Neuronal stem cell (in vitro differentiated cells): ENCODE data around the gene PRRX2.

Experiments used
- DNase-seq: peaks from one replicate; pipeline ENCODE4 v3.0.0-alpha.2; 2013; ENCODE audit warnings: low spot score
- H2AFZ ChIP-seq: one replicate; pipeline ENCODE4 v1.6.1; 2013; ENCODE audit warnings: mild to moderate bottlenecking, low read length, inconsistent platforms
- H2AK5ac ChIP-seq: 2 replicates; pipeline ENCODE4 v1.6.1; 2013; ENCODE audit warnings: low read depth, mild to moderate bottlenecking, inconsistent platforms, low read length, moderate library complexity, mixed read lengths
- H2BK120ac ChIP-seq: 2 replicates; pipeline ENCODE4 v1.6.1; 2013; ENCODE audit warnings: low read depth, mild to moderate bottlenecking, inconsistent platforms, low read length, moderate library complexity, mixed read lengths
- H2BK12ac ChIP-seq: one replicate; pipeline ENCODE4 v1.6.1; 2013; ENCODE audit warnings: low read length, inconsistent platforms
- H2BK15ac ChIP-seq: 2 replicates; pipeline ENCODE4 v1.6.1; 2013; ENCODE audit warnings: mild to moderate bottlenecking, low read length, inconsistent platforms, mixed read lengths
- H2BK5ac ChIP-seq: one replicate; pipeline ENCODE4 v1.6.1; 2013; ENCODE audit warnings: inconsistent platforms, mild to moderate bottlenecking, low read length, moderate library complexity
- H3K14ac ChIP-seq: one replicate; pipeline ENCODE4 v1.6.1; 2013; ENCODE audit warnings: low read length, inconsistent platforms
- H3K18ac ChIP-seq: 2 replicates; pipeline ENCODE4 v1.6.1; 2013; ENCODE audit warnings: low read length, inconsistent platforms
- H3K23ac ChIP-seq: 2 replicates; pipeline ENCODE4 v1.6.1; 2013; ENCODE audit warnings: low read depth, mild to moderate bottlenecking, mixed read lengths, low read length, inconsistent platforms; ENCODE audit not compliant: poor library complexity
- H3K27ac ChIP-seq: replicated peaks from 3 replicates; pipeline ENCODE4 v1.5.1; 2013; ENCODE audit warnings: low read length, inconsistent platforms
- H3K27me3 ChIP-seq, 3 experiments: 2 replicates each; pipeline ENCODE4 v1.6.1; 2013; ENCODE audit warnings: low read length in 3 of 3, mild to moderate bottlenecking in 2 of 3, inconsistent platforms in 1 of 3, low read depth in 1 of 3, mixed read lengths in 1 of 3, moderate library complexity in 1 of 3; ENCODE audit not compliant: control insufficient read depth in 3 of 3, insufficient read depth in 3 of 3
- H3K36me3 ChIP-seq, 2 donors: replicated peaks in 1 of 2; 2 replicates each; pipeline ENCODE4 v1.6.1; 2013; ENCODE audit warnings: low read length in 2 of 2; ENCODE audit not compliant: control insufficient read depth in 2 of 2, insufficient read depth in 2 of 2
- H3K4ac ChIP-seq: 2 replicates; pipeline ENCODE4 v1.6.1; 2013; ENCODE audit warnings: inconsistent platforms, mild to moderate bottlenecking, low read length, moderate library complexity
- H3K4me1 ChIP-seq, 2 donors: 1 replicate in 1 of 2; 2 replicates in 1 of 2; pipeline ENCODE4 v1.6.1; 2013; ENCODE audit warnings: low read length in 2 of 2, low read depth in 1 of 2; ENCODE audit not compliant: control insufficient read depth in 2 of 2, insufficient read depth in 1 of 2
- H3K4me2 ChIP-seq: one replicate; pipeline ENCODE4 v1.6.1; 2013; ENCODE audit warnings: mild to moderate bottlenecking, low read length, inconsistent platforms; ENCODE audit not compliant: insufficient read depth, poor library complexity, severe bottlenecking
- H3K4me3 ChIP-seq, 2 donors: 2 replicates each; pipeline ENCODE4 v1.5.1; 2013; ENCODE audit warnings: low read length in 2 of 2, mild to moderate bottlenecking in 2 of 2, inconsistent platforms in 1 of 2, moderate library complexity in 1 of 2
- H3K79me1 ChIP-seq: one replicate; pipeline ENCODE4 v1.6.1; 2013; ENCODE audit warnings: low read depth, mild to moderate bottlenecking, inconsistent platforms, low read length, moderate library complexity
- H3K9ac ChIP-seq: one replicate; pipeline ENCODE4 v1.6.1; 2013; ENCODE audit warnings: mild to moderate bottlenecking, low read depth, low read length, inconsistent platforms; ENCODE audit not compliant: poor library complexity
- H3K9me3 ChIP-seq, 2 donors: replicated peaks in 1 of 2; 2 replicates each; pipeline versions ENCODE3 to v1.6.1; 2013; ENCODE audit warnings: low read length in 2 of 2, mild to moderate bottlenecking in 2 of 2, inconsistent platforms in 1 of 2, low read depth in 1 of 2, mixed read lengths in 1 of 2, moderate library complexity in 1 of 2; ENCODE audit not compliant: control insufficient read depth in 2 of 2, insufficient read depth in 1 of 2
- H4K8ac ChIP-seq: one replicate; pipeline ENCODE4 v1.6.1; 2013; ENCODE audit warnings: low read depth, mild to moderate bottlenecking, inconsistent platforms, low read length, moderate library complexity
- H4K91ac ChIP-seq: one replicate; pipeline ENCODE4 v1.6.1; 2013; ENCODE audit warnings: low read length, low read depth, mild to moderate bottlenecking, inconsistent platforms; ENCODE audit not compliant: poor library complexity
- WGBS, 2 donors: extraction: QIAGEN DNeasy Blood & Tissue Kit; methylation state at CpG; one replicate each; pipeline ENCODE4 v1.1.7; 2013; ENCODE audit warnings: missing lambda C conversion rate in 2 of 2, mixed read lengths in 1 of 2; ENCODE audit not compliant: insufficient read length in 2 of 2, insufficient replicate concordance in 1 of 2; ENCODE audit errors: extremely low coverage in 2 of 2; 5-methylcytosine and 5-hydroxymethylcytosine counted together

The PRRX2 gene

DNA sequence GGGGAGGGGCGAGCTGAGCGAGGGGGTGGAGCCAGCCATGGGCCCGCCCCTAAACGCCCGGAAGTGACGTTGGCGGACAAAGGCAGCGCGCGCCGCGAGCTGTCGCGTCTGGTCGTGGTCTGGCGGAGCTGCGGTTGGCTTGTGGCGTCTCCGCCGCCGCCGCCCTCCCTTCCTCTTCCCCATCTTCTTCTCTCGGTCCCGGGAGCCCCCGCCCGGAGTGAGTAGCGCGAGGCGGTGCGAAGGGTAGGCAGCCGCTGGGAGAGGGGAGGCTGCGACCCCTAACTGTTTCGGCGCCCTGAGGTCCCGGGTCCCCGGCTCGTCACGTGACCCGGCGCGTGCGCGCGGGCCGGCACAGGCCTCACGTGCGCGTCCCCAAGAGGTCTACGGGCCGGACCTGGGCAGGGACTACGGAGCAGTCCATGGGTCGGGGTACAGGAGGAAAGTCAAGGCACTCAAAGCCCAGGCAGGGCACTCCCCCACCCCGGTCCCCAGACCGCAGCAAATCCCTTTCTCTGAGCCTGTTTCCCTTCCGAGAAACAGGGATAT lies 39.3 kb upstream of the PRRX2 start, which contains the start of gene NTMT1:
NTMT1 (plus strand) TSS at position 85 of the 546 bp plus-strand sequence. CDS start 6,541 bp downstream, outside the sequence.
- DNase-seq: peak; percentile 81
- Histone ChIP-seq H3K4me3 (peak within 1 kb of the TSS; percentile 98), H3K4me2 (peak within 1 kb of the TSS; percentile 100), H4K8ac (no peak within 1 kb of the TSS), H3K9ac (peak within 1 kb of the TSS; percentile 91), H3K4me1 (peaks cover 4 to 19% of the 10 kb centered on the region in 2 donors), H3K9me3 (no peaks in the 10 kb centered on the region), H3K23ac (peak within 1 kb of the TSS; percentile 81), H3K79me1 (peaks cover 17% of the 10 kb centered on the region), H4K91ac (no peak within 1 kb of the TSS), H2BK5ac (peak within 1 kb of the TSS; percentile 85), H3K14ac (no peak within 1 kb of the TSS), H2BK15ac (peak within 1 kb of the TSS; percentile 50), H3K4ac (no peak within 1 kb of the TSS), H2AFZ (peak within 1 kb of the TSS; percentile 97), H2BK120ac (no peak within 1 kb of the TSS), H3K18ac (peak within 1 kb of the TSS; percentile 96), H2BK12ac (no peak within 1 kb of the TSS), H2AK5ac (peak within 1 kb of the TSS; percentile 66), H3K27ac (no peak within 1 kb of the TSS), H3K27me3 (peaks cover 0 to 8% (median under 1%) of the 10 kb centered on the region in 3 experiments), H3K36me3 (peaks cover 3 to 35% of the 10 kb centered on the region in 2 donors)
- no CpG with 5 or more reads among the region's 55 CpGs for WGBS, 2 donors

DNA sequence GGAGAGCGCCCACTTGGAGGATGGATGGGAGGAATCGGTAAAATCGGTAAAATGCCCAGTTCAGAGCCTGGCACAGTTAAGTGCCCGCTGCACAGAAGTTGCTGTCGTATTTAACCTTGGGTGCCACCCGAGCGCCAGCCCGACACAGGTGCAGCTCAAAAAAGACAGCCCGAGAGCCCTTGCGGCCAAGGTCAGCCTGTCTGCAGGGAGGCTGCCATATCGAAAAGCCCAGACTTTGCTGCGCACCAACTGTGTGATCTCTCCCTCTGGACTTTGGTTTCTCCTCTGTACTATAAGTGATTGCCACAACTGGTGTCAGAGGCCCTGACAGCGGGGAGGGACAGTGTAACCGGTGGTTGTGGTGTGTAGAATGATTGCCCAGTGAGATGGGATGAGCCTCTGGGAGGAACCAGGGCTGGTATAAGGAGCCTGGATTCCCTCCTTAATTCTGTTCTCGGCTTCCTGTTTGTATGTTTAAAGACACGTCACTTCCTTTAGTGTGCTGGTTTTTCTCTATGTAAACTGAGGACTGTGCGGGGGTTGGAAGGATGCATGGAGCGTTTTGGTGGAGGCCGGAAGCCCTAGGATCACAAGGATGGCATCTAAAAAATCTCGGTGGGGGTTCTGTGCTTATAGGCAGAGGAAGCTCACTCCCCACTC lies 38.7 kb upstream of the PRRX2 start:
- H3K4ac ChIP-seq: no peak overlapping the region
- no peak overlapping the region for H3K14ac ChIP-seq
- no peak for DNase-seq
- H4K8ac ChIP-seq: no peak overlapping the region
- H3K18ac ChIP-seq: no peak overlapping the region
- H3K23ac ChIP-seq: no peak overlapping the region
- H2BK15ac ChIP-seq: no peak overlapping the region
- peak overlapping the region; percentile 66 for H2AK5ac ChIP-seq
- H3K27ac ChIP-seq: no peak overlapping the region
- peak overlapping the region; percentile 91 for H3K9ac ChIP-seq
- WGBS, 2 donors: no CpG with 5 or more reads among the region's 20 CpGs
- no peak overlapping the region for H2BK5ac ChIP-seq
- H3K4me1 ChIP-seq: peaks cover 4 to 19% of the 10 kb centered on the region in 2 donors
- H2BK120ac ChIP-seq: no peak overlapping the region
- peaks cover 23% of the 10 kb centered on the region for H3K79me1 ChIP-seq
- H3K36me3 ChIP-seq: peaks cover 7 to 41% of the 10 kb centered on the region in 2 donors
- H3K27me3 ChIP-seq: peaks cover 0 to 2% (median 0%) of the 10 kb centered on the region in 3 experiments
- peak overlapping the region; percentile 98 for H3K4me3 ChIP-seq
- no peak overlapping the region for H2BK12ac ChIP-seq
- H3K4me2 ChIP-seq: peak overlapping the region; percentile 100
- no peak overlapping the region for H4K91ac ChIP-seq
- H3K9me3 ChIP-seq: no peaks in the 10 kb centered on the region
- peak overlapping the region; percentile 97 for H2AFZ ChIP-seq

DNA sequence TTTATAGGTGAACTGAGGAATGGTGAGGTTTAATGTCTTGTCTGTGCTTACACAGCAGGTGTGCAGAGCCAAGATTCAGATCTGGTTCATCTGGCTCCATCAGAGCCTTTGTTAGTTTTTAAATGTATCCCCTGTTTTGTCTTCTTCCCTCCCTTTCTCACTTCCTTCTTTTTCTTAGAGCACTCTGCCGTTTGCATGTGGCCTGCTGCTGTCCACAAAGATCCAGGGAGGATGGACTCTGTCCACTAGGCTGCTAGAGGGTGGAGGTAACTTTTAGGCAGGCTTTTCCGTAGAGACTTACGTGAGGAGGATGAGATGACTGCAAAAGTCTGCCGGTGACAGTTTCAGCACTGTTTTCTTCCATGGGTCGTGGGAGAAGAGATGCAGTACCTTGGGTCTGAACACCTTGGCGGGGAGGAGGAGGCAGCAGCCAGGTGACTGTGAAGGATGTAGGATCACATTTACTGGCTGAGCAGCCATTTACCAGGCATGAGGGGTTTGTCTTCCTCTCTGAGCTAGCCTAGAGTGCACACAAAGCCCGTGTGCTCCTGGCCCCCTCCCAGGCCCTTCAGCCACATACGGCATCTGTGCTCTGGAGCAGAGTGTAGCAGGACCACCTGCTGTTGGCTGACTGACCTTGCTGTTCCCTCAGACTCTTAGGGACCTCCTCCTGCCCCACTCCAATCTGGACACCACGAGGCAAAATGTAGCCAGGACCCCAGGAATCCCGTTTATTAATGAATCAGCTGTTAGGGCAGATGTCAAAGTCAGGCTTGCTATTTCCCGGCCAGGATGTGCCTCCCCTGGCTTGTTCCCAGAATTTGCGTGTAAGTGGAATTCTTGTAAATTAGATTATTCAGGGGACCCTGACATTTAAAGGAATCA lies 37.6 kb upstream of the PRRX2 start:
- no peak overlapping the region for H3K9ac ChIP-seq
- no peak overlapping the region for H2AK5ac ChIP-seq
- DNase-seq: no peak
- peaks cover 4 to 19% of the 10 kb centered on the region in 2 donors for H3K4me1 ChIP-seq
- H2BK15ac ChIP-seq: no peak overlapping the region
- no peak overlapping the region for H2BK120ac ChIP-seq
- no peak overlapping the region for H2BK12ac ChIP-seq
- WGBS, 2 donors: no CpG with 5 or more reads among the region's 12 CpGs
- H4K91ac ChIP-seq: no peak overlapping the region
- no peak overlapping the region for H2BK5ac ChIP-seq
- no peak overlapping the region for H3K4ac ChIP-seq
- peak overlapping the region in 1 of 2 donors; percentile 98 for H3K4me3 ChIP-seq
- H3K27me3 ChIP-seq: no peaks in the 10 kb centered on the region
- no peak overlapping the region for H4K8ac ChIP-seq
- H3K27ac ChIP-seq: no peak overlapping the region
- H3K4me2 ChIP-seq: no peak overlapping the region
- H3K14ac ChIP-seq: no peak overlapping the region
- H3K36me3 ChIP-seq: peaks cover 13 to 52% of the 10 kb centered on the region in 2 donors
- no peak overlapping the region for H3K18ac ChIP-seq
- no peaks in the 10 kb centered on the region for H3K9me3 ChIP-seq
- H2AFZ ChIP-seq: no peak overlapping the region
- H3K23ac ChIP-seq: no peak overlapping the region
- peaks cover 27% of the 10 kb centered on the region for H3K79me1 ChIP-seq
